Stimulated activated naive CD8-positive, alpha-beta T cell treated with anti-CD3 and anti-CD28 coated beads, Interleukin-15, amount 100 ng/mL, for 72 hours (primary cell): Measurements from ENCODE around the gene SLC41A3.
"Not testable (repeated sequence)": the region's sequence is repeated elsewhere in the genome, so short reads cannot be mapped to it uniquely, and the experiment has no call there.

Experiments used
- ATAC-seq: fragments of 150-1000 bp; cut with Tn5 transposase; 2 replicates; pipeline ENCODE4 v1.10.0; 2021; ENCODE audit warnings: mild to moderate bottlenecking, moderate library complexity
- DNase-seq, 2 donors: peaks; one replicate each; pipeline ENCODE4 v3.0.0; 2021 to 2022
- H3K27ac Mint-ChIP-seq, 2 donors: one replicate each; pipeline ENCODE4 v1.8.0; 2022; ENCODE audit warnings: mild to moderate bottlenecking in 2 of 2, mixed read lengths in 2 of 2, moderate library complexity in 2 of 2
- H3K27me3 Mint-ChIP-seq: one replicate; pipeline ENCODE4 v1.8.0; 2022; ENCODE audit warnings: mixed read lengths
- H3K4me1 Mint-ChIP-seq: one replicate; pipeline ENCODE4 v1.8.0; 2022; ENCODE audit warnings: mild to moderate bottlenecking, mixed read lengths
- H3K4me3 Mint-ChIP-seq, 2 donors: one replicate each; pipeline ENCODE4 v1.8.0; 2022; ENCODE audit warnings: mild to moderate bottlenecking in 2 of 2, mixed read lengths in 2 of 2, moderate library complexity in 1 of 2
- H3K9me3 Mint-ChIP-seq, 2 donors: one replicate each; pipeline ENCODE4 v1.8.0; 2022; ENCODE audit warnings: mixed read lengths in 2 of 2

SLC41A3 gene

GRCh38 chr3:126004692-126005091 is 79.2 kb downstream of the SLC41A3 start:
- Mint-ChIP-seq H3K9me3 (peaks cover 7 to 15% of the 10 kb centered on the region in 2 donors), H3K4me3 (no peak overlapping the region), H3K27me3 (no peaks in the 10 kb centered on the region), H3K27ac (no peak overlapping the region), H3K4me1 (no peaks in the 10 kb centered on the region)
- ATAC-seq (no peak), DNase-seq (no peak)

GRCh38 chr3:126004217-126004616 is 79.7 kb downstream of the SLC41A3 start:
- Mint-ChIP-seq H3K4me3 (no peak overlapping the region), H3K27me3 (no peaks in the 10 kb centered on the region), H3K9me3 (peaks cover 11 to 20% of the 10 kb centered on the region in 2 donors), H3K27ac (no peak overlapping the region), H3K4me1 (no peaks in the 10 kb centered on the region)
- ATAC-seq: no peak
- DNase-seq: no peak

- no peak for DNase-seq
- Mint-ChIP-seq H3K9me3 (peaks cover 17 to 26% of the 10 kb centered on the region in 2 donors), H3K4me1 (no peaks in the 10 kb centered on the region), H3K27ac (no peak overlapping the region), H3K4me3 (no peak overlapping the region), H3K27me3 (no peaks in the 10 kb centered on the region)
- no peak for ATAC-seq
Measured at GRCh38 chr3:126003447-126004190, 80.3 kb downstream of the SLC41A3 start.

- ATAC-seq (no peak), DNase-seq (no peak)
- Mint-ChIP-seq H3K9me3 (peaks cover 21 to 34% of the 10 kb centered on the region in 2 donors), H3K27ac (no peak overlapping the region), H3K27me3 (no peaks in the 10 kb centered on the region), H3K4me3 (no peak overlapping the region), H3K4me1 (no peaks in the 10 kb centered on the region)
Measured at GRCh38 chr3:126002189-126002588, 81.7 kb downstream of the SLC41A3 start.

- not testable (repeated sequence) for H3K27me3 Mint-ChIP-seq, H3K4me1 Mint-ChIP-seq, ATAC-seq, H3K27ac Mint-ChIP-seq, DNase-seq, H3K4me3 Mint-ChIP-seq
- peaks cover 28% of the 10 kb centered on the region in 2 donors for H3K9me3 Mint-ChIP-seq
Measured at GRCh38 chr3:125996751-125997150, 87.2 kb downstream of the SLC41A3 start.

GRCh38 chr3:125990253-125990970 is 93.5 kb downstream of the SLC41A3 start:
- Mint-ChIP-seq H3K9me3 (no peaks in the 10 kb centered on the region), H3K4me1 (peaks cover 11% of the 10 kb centered on the region), H3K27me3 (peaks cover 7% of the 10 kb centered on the region), H3K4me3 (peak overlapping the region; percentile 84 to 96), H3K27ac (peak overlapping the region; percentile 96)
- ATAC-seq: peak; percentile 98
- DNase-seq: peak; percentile 54 to 73

GRCh38 chr3:125984951-125985350 is 99.0 kb downstream of the SLC41A3 start:
- not testable (repeated sequence) for H3K4me3 Mint-ChIP-seq, H3K27me3 Mint-ChIP-seq, H3K9me3 Mint-ChIP-seq, DNase-seq, H3K27ac Mint-ChIP-seq
- H3K4me1 Mint-ChIP-seq: peaks cover 10% of the 10 kb centered on the region
- peak; percentile 79 for ATAC-seq

- H3K27me3 Mint-ChIP-seq, H3K9me3 Mint-ChIP-seq, ATAC-seq, H3K4me1 Mint-ChIP-seq, H3K27ac Mint-ChIP-seq, DNase-seq, H3K4me3 Mint-ChIP-seq: not testable (repeated sequence)
Measured at GRCh38 chr3:125977104-125977503, 106.8 kb downstream of the SLC41A3 start.

GRCh38 chr3:125976003-125976390 is 107.9 kb downstream of the SLC41A3 start:
- H3K4me3 Mint-ChIP-seq, ATAC-seq, H3K27ac Mint-ChIP-seq: not testable (repeated sequence)

GRCh38 chr3:125975245-125976002 is 108.5 kb downstream of the SLC41A3 start:
- not testable (repeated sequence) for H3K4me3 Mint-ChIP-seq, DNase-seq, H3K27ac Mint-ChIP-seq, ATAC-seq, H3K4me1 Mint-ChIP-seq, H3K9me3 Mint-ChIP-seq
- H3K27me3 Mint-ChIP-seq: peaks cover 27% of the 10 kb centered on the region

More at GRCh38 chr3:125976003-125976390, 107.9 kb downstream of the SLC41A3 start:
- H3K4me1 Mint-ChIP-seq, H3K9me3 Mint-ChIP-seq, DNase-seq: not testable (repeated sequence)
- H3K27me3 Mint-ChIP-seq: peaks cover 21% of the 10 kb centered on the region

- H3K9me3 Mint-ChIP-seq, H3K4me1 Mint-ChIP-seq, H3K27ac Mint-ChIP-seq: not testable (repeated sequence)
- peak; percentile 72 for ATAC-seq
- Mint-ChIP-seq H3K27me3 (peaks cover 31% of the 10 kb centered on the region), H3K4me3 (peak overlapping the region; percentile 66 to 78)
- DNase-seq: peak; percentile 35
Measured at GRCh38 chr3:125971997-125972944, 111.7 kb downstream of the SLC41A3 start.

GRCh38 chr3:125968701-125969592 is 115.0 kb downstream of the SLC41A3 start, which contains the start of gene ROPN1B:
Gene ROPN1B (plus strand): TSS chr3:125969178. CDS start chr3:125972055, 2,877 bp downstream.
- not testable (repeated sequence) for H3K27ac Mint-ChIP-seq, H3K9me3 Mint-ChIP-seq, DNase-seq, H3K4me1 Mint-ChIP-seq
- peak; percentile 90 for ATAC-seq
- peaks cover 31% of the 10 kb centered on the region for H3K27me3 Mint-ChIP-seq
- H3K4me3 Mint-ChIP-seq: peak within 1 kb of the TSS; percentile 24 to 40

- H3K9me3 Mint-ChIP-seq, H3K4me3 Mint-ChIP-seq, H3K27ac Mint-ChIP-seq, H3K4me1 Mint-ChIP-seq, DNase-seq, ATAC-seq: not testable (repeated sequence)
- peaks cover 31% of the 10 kb centered on the region for H3K27me3 Mint-ChIP-seq
Measured at GRCh38 chr3:125968121-125968520, 115.8 kb downstream of the SLC41A3 start.

- Mint-ChIP-seq H3K9me3 (no peaks in the 10 kb centered on the region), H3K4me1 (peaks cover 4% of the 10 kb centered on the region), H3K27me3 (peaks cover 22% of the 10 kb centered on the region), H3K4me3 (no peak overlapping the region), H3K27ac (no peak overlapping the region)
- ATAC-seq (no peak), DNase-seq (no peak)
Measured at GRCh38 chr3:125967156-125967555, 116.8 kb downstream of the SLC41A3 start.
